Measurements from ENCODE around the gene ADAMTSL3.

DNA sequence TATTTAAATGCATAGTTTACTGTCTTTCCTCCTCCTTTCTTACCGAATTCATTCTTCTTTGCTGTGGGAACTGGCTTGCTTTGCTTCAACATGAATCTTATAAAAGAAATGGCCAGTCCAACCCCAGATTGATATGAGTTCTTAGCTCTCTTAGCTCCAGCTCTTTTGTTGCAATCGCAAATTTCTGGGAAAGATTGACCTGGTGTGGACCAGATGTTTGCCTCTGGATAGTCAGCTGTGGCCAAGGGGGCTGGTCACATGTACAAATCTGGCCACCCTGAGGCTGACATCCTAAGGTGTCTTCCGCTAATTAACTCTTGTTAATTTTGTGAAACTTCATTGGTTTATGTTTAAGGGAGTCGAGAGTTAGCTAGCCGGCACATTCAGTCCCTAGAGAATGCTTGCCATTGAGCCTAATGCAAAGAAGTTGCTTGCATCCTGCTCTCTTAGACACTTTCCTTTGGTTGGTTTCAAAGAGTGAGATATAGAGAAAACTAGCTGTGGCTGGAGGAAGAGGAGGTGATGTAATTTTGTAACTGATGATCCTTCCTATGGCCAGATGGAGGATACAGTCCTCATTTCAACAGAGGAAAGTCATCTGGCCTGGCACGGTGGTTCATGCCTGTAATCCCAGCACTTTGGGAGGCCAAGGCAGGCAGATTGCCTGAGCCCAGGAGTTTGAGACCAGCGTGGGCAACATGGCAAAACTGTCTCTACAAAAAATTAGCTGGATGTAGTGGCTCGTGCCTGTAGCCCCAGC, 162.4 kb downstream of the ADAMTSL3 start:
- no peak for TF ChIP-seq CTCF (IDR thresholded peaks at IDR 0.05; ENCODE audit: low read depth, low read length, poor library complexity, severe bottlenecking)
- TF ChIP-seq EZH2phosphoT487 (IDR thresholded peaks at IDR 0.05; ENCODE audit: borderline replicate concordance, low read length), result no peak
